Measurements from ENCODE around the gene RPTOR. TPM values are rescaled to one million over a fixed set of nuclear protein-coding genes. Genes with fewer than 3 reads are reported as not detected.
"Not testable (repeated sequence)": the region's sequence is repeated elsewhere in the genome, so short reads cannot be mapped to it uniquely, and the experiment has no call there.

The RPTOR gene
- total RNA-seq, 1 experiment from 2014 or later = 25.1 TPM

DNA sequence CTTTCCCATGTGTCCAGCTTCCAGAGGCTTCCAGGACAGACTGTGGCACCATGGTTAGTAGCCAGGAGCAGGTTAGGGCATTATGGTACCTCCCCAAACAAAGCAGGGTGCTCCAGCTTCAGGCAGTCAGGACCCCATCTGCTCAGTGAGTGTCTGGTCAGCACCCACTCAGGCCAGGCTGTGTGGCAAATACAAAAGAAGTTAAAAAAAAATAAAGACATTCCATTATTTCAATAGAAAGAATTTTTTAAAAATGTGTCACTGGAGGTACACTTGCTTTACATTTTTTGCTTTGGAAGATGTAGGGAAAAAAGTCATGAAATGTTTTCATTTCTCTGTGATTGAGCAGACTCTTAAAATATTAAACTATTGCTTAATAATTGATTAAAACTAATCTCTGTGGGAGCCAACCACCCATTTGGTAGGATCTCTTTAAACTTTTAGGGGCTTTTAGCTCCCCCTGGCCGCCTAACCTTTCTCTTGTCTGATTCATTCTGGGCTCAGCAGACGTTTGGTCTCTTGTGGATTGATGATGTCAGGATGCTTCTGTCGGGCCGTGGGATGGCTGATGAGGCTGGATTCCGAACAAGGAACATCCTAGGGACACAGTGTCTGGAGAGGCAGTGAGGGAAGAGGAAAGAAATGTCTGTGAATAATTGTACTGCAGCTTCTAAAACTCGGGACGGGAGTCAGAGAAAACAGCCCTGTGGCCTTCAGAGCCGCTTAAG is 39.8 kb upstream of the RPTOR start:
- Mint-ChIP-seq H3K27me3 (ENCODE audit: low read depth) (peaks cover 48% of the 10 kb centered on the region), H3K9me3 (no peaks in the 10 kb centered on the region; a peak in 1 of 5 replicates), H3K4me3 (no peak overlapping the region), H3K4me1 (peaks cover 4 to 15% of the 10 kb centered on the region in 2 experiments), H3K36me3 (ENCODE audit: insufficient read depth in 1 of 3, low read depth in 3 of 3) (no peaks in the 10 kb centered on the region), H3K27ac (no peak overlapping the region)
- Histone ChIP-seq H3K14ac (ENCODE audit: insufficient read depth, low read length) (no peak overlapping the region), H3K4ac (ENCODE audit: low read depth, low read length) (no peak overlapping the region), H2BK120ac (ENCODE audit: low read depth, low read length, poor library complexity, severe bottlenecking) (no peak overlapping the region), H3K23ac (ENCODE audit: insufficient read length, low read depth, low read length) (no peak overlapping the region), H3K79me2 (ENCODE audit: insufficient read depth, low read length) (no peaks in the 10 kb centered on the region), H2BK15ac (ENCODE audit: low read depth, low read length) (no peak overlapping the region), H3K27me3 (ENCODE audit: insufficient read depth, low read length) (no peaks in the 10 kb centered on the region), H2AK5ac (ENCODE audit: insufficient read length, low read length) (no peak overlapping the region), H2AFZ (ENCODE audit: low read length) (no peak overlapping the region), H3K79me1 (ENCODE audit: insufficient read depth, low read depth, low read length, poor library complexity, severe bottlenecking) (no peaks in the 10 kb centered on the region), H2BK20ac (ENCODE audit: low read depth, low read length, poor library complexity, severe bottlenecking) (no peak overlapping the region), H2BK12ac (ENCODE audit: insufficient read length, low read depth, low read length) (no peak overlapping the region), H3K18ac (ENCODE audit: insufficient read length, low read depth, low read length) (no peak overlapping the region), H3K4me2 (ENCODE audit: insufficient read depth, insufficient read length, low read length) (no peak overlapping the region), H4K20me1 (ENCODE audit: control insufficient read depth, insufficient read depth, insufficient read length) (no peaks in the 10 kb centered on the region), H2BK5ac (ENCODE audit: insufficient read length, low read length) (no peak overlapping the region), H3K23me2 (ENCODE audit: insufficient read length, low read depth, low read length, poor library complexity, severe bottlenecking) (no peaks in the 10 kb centered on the region), H3K9me3 (ENCODE audit: control insufficient read depth, low read depth, low read length) (no peaks in the 10 kb centered on the region), H3T11ph (ENCODE audit: low read length) (no peak overlapping the region), H3K4me1 (ENCODE audit: insufficient read depth, low read length) (no peaks in the 10 kb centered on the region), H3K56ac (ENCODE audit: insufficient read length, low read depth, low read length) (no peak overlapping the region), H4K91ac (ENCODE audit: insufficient read length, low read depth, low read length) (no peak overlapping the region), H3K9ac (ENCODE audit: extremely low read depth, insufficient read length, low read length) (peak overlapping the region; percentile 10), H3K27ac (ENCODE audit: insufficient read length, low read depth, low read length) (no peak overlapping the region), H4K5ac (ENCODE audit: insufficient read length, low read depth, low read length) (no peak overlapping the region), H4K8ac (replicated peaks; ENCODE audit: insufficient read length, low read depth, low read length) (no peak overlapping the region)
- no CpG with 5 or more reads among the region's 8 CpGs for WGBS (ENCODE audit: extremely low coverage, insufficient read length, low lambda C conversion rate)
- DNase-seq = no peak
- TF ChIP-seq, protein P1, sequence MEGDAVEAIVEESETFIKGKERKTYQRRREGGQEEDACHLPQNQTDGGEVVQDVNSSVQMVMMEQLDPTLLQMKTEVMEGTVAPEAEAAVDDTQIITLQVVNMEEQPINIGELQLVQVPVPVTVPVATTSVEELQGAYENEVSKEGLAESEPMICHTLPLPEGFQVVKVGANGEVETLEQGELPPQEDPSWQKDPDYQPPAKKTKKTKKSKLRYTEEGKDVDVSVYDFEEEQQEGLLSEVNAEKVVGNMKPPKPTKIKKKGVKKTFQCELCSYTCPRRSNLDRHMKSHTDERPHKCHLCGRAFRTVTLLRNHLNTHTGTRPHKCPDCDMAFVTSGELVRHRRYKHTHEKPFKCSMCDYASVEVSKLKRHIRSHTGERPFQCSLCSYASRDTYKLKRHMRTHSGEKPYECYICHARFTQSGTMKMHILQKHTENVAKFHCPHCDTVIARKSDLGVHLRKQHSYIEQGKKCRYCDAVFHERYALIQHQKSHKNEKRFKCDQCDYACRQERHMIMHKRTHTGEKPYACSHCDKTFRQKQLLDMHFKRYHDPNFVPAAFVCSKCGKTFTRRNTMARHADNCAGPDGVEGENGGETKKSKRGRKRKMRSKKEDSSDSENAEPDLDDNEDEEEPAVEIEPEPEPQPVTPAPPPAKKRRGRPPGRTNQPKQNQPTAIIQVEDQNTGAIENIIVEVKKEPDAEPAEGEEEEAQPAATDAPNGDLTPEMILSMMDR (conservative IDR thresholded peaks at IDR 0.05) = 0 out of 3 replicates have a peak, but pooled peaks have one; percentile 22

- H3K4me3 Mint-ChIP-seq = not testable (repeated sequence)
- no CpG with 5 or more reads among the region's 4 CpGs for WGBS (ENCODE audit: extremely low coverage, insufficient read length, low lambda C conversion rate)
Measured at GRCh38 chr17:80507177-80507576, 37.5 kb upstream of the RPTOR start.

More at GRCh38 chr17:80507177-80507576, 37.5 kb upstream of the RPTOR start:
- not testable (repeated sequence) for H3K4me1 ChIP-seq (ENCODE audit: insufficient read depth, low read length); H2AFZ ChIP-seq (ENCODE audit: low read length); H3K23ac ChIP-seq (ENCODE audit: insufficient read length, low read depth, low read length); H3K4me1 Mint-ChIP-seq; H3K23me2 ChIP-seq (ENCODE audit: insufficient read length, low read depth, low read length, poor library complexity, severe bottlenecking); H4K5ac ChIP-seq (ENCODE audit: insufficient read length, low read depth, low read length); H3K36me3 Mint-ChIP-seq (ENCODE audit: insufficient read depth in 1 of 3, low read depth in 3 of 3); H4K8ac ChIP-seq (replicated peaks; ENCODE audit: insufficient read length, low read depth, low read length); H4K91ac ChIP-seq (ENCODE audit: insufficient read length, low read depth, low read length); DNase-seq; H3K4me2 ChIP-seq (ENCODE audit: insufficient read depth, insufficient read length, low read length); H3K9ac ChIP-seq (ENCODE audit: extremely low read depth, insufficient read length, low read length); H3K18ac ChIP-seq (ENCODE audit: insufficient read length, low read depth, low read length); H3K27ac Mint-ChIP-seq; H3K56ac ChIP-seq (ENCODE audit: insufficient read length, low read depth, low read length); H2BK12ac ChIP-seq (ENCODE audit: insufficient read length, low read depth, low read length); H3K27ac ChIP-seq (ENCODE audit: insufficient read length, low read depth, low read length); H2BK20ac ChIP-seq (ENCODE audit: low read depth, low read length, poor library complexity, severe bottlenecking); H3K27me3 ChIP-seq (ENCODE audit: insufficient read depth, low read length); H3K9me3 Mint-ChIP-seq; H2BK120ac ChIP-seq (ENCODE audit: low read depth, low read length, poor library complexity, severe bottlenecking); H3K9me3 ChIP-seq (ENCODE audit: control insufficient read depth, low read depth, low read length); H3T11ph ChIP-seq (ENCODE audit: low read length); H4K20me1 ChIP-seq (ENCODE audit: control insufficient read depth, insufficient read depth, insufficient read length); H2AK5ac ChIP-seq (ENCODE audit: insufficient read length, low read length); H3K4ac ChIP-seq (ENCODE audit: low read depth, low read length); H3K79me1 ChIP-seq (ENCODE audit: insufficient read depth, low read depth, low read length, poor library complexity, severe bottlenecking); H3K14ac ChIP-seq (ENCODE audit: insufficient read depth, low read length); H3K79me2 ChIP-seq (ENCODE audit: insufficient read depth, low read length); H2BK5ac ChIP-seq (ENCODE audit: insufficient read length, low read length); H2BK15ac ChIP-seq (ENCODE audit: low read depth, low read length)
- peaks cover 30% of the 10 kb centered on the region for H3K27me3 Mint-ChIP-seq (ENCODE audit: low read depth)

Measured in H9 (cell line).